AG09309 (cell line): ENCODE measurements around the gene UTP11.

Experiments used
- DNase-seq: peaks from one replicate; pipeline ENCODE4 v3.0.0-alpha.2; 2010; ENCODE audit warnings: low read depth
- H3K4me3 ChIP-seq: 2 replicates; pipeline ENCODE4 v1.5.1; 2011; ENCODE audit warnings: mild to moderate bottlenecking, low read depth, low read length, moderate library complexity; ENCODE audit not compliant: control insufficient read depth
- TF ChIP-seq, protein P1 (sequence below): IDR thresholded peaks from 2 replicates; pipeline ENCODE4 v1.5.1; 2011; ENCODE audit warnings: mild to moderate bottlenecking, low read depth, low read length, inconsistent platforms; ENCODE audit not compliant: insufficient read depth, control insufficient read depth; ENCODE audit errors: missing control alignments

UTP11 gene

DNA sequence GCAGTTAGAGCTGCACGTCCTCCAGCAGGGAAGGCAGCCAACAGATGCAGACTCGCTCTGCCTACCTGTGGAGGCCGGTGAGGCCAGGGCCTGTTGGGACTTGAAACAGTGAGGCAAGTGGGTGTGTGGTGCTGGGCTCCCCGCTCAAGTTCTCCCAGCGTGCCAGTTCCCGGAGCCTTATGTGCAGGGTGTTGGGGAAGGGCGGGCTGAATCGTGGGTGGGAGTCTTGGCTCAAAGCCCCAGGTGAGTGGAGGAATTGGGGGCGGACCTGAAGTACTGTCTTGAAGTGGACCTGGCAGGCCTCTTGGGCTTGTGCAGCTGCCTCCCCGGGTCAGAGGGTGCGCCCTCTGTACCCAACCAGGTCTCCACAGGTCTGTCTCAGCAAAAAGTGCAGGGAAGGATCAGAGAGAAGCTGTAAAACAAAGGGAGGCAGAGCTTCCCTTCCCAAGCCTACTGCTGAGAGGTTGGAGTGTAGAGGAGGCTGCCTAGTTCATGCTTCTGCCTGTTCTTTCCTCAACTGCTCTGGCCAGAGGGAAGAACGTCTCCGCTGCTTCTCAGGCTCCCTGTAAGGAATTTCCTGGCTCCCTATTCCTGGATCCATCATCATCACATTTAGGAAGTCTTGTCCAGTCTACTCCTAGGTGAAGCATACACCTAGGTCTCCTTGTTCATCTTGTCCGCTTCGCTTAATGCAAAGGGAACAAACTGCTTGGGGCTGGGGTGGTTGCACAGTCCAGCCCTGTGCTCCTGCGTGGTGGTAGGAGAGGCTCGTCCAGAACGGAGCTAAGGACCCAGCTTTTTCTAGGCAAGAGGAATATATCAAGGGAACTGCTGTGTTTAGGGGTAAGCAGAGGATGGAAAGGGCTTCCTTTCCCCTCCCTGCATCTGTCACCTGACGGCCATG is 14.9 kb downstream of the UTP11 start:
- no peak for DNase-seq
- TF ChIP-seq, protein P1, sequence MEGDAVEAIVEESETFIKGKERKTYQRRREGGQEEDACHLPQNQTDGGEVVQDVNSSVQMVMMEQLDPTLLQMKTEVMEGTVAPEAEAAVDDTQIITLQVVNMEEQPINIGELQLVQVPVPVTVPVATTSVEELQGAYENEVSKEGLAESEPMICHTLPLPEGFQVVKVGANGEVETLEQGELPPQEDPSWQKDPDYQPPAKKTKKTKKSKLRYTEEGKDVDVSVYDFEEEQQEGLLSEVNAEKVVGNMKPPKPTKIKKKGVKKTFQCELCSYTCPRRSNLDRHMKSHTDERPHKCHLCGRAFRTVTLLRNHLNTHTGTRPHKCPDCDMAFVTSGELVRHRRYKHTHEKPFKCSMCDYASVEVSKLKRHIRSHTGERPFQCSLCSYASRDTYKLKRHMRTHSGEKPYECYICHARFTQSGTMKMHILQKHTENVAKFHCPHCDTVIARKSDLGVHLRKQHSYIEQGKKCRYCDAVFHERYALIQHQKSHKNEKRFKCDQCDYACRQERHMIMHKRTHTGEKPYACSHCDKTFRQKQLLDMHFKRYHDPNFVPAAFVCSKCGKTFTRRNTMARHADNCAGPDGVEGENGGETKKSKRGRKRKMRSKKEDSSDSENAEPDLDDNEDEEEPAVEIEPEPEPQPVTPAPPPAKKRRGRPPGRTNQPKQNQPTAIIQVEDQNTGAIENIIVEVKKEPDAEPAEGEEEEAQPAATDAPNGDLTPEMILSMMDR, result no peak
- no peak overlapping the region for H3K4me3 ChIP-seq

DNA sequence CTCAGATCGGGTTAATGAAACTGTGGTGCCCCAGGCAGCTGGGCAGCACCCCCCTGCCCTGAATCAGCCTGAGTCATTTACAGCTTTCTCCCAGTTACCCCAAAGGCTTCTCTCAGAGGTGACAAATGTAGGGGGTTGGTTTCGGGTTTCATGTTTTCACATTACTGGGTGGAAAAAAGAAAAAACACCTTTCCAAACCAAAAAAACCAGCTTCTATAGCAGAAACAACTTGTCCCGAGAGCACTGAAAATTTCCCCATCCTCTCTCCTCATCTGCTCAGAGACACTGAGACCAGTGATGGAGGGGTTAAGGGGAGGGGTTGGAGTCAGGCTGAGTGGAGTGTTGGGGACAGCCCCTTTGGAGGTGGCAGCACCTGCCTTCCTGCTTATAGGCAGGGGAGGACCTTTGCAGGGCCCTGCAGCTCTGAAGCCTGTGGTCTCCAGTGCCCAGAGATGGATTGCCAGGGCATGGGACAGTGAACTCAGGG is 15.6 kb downstream of the UTP11 start:
- TF ChIP-seq, protein P1, result no peak
- H3K4me3 ChIP-seq, result no peak overlapping the region
- no peak for DNase-seq

DNA sequence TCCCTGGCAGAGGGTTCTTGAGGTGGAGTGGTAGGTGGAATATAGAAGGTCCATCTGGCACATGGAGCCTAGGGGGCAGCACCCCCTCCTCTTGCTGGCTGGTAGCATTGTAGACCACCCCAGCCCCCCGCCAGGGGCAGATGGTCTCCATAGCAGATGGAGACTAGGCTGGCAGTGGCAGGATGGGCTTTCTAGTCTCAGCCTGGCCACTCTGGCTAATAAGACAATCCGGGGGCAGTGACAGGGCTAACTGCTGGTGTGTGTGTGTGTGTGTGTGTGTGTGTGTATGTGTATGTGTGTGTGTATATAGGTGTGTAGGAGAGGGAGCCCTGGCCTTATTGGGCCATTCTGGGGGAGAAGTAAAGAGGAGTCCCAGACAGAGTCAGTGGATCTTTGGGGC is 16.1 kb downstream of the UTP11 start:
- TF ChIP-seq, protein P1, result no peak
- no peak for DNase-seq
- H3K4me3 ChIP-seq, result no peak overlapping the region

DNA sequence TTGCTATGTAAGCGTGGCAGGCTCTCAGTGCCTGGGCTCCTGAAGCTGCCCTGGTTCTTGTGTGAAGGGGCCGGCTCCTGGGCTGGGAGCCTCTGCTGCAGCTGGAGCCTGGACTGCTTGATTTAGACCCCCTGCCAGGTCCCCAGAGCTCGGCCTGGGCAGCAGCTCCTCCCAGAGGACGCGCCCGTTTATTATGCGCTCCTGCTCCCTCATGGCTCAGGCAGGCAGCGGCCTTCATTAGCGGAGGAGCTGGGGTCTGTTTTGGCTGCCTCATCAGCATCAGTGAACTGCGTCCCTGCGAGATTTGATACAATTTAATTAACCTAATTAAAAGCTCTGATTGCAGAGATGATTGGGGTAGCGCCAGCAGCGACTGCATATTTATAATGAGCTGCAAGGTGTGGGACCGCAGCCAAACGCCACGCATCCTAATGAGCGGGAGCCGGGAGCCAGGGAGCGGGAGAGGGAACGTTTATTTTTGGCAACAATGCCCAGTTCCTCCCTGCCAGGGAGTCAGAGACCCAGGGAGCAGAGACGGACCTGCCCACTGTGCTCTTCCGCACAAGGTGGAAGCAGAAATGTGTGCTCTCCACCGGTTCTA is 16.6 kb downstream of the UTP11 start:
- DNase-seq, result no peak
- no peak overlapping the region for H3K4me3 ChIP-seq
- TF ChIP-seq, protein P1, result no peak

DNA sequence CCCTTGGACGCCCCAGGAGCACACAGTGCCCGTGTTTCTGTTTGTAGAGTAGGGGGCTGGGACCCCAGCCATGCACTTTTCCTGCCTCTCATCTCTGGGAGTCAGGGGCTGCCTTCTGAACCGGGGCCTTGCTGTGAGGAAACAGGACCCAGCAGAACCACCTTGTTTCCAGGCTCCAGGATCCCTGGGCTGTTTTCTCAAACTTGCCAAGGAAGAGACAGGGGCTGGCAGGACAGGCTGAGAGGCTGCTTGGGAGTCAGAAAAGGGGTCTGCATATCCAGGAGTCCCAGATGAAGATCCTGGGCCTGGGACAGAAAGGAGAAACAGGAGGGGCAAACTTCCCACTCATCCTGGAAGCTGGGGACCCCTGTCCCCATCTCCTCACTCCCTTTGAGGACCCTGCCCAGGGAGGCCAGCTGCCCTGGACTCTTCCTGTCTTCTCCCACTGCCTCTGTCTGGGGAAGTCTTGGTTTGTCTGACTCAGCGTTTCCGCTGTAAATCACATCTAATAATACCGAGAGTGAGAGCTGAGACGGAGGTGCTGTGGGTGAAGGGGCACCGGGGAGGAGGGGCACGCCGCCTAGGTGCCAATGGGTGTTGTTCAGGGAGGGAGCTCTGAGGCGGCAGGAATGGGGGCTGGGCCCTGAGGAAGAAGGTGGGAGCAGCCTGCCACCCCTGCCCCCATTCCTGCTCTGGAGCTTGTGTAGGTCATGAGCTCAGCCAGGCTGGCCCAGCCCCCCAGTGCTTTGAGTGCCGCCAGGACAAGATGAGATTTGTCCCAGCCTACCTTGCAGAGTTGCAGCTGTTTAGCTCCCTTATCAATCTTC is 17.4 kb downstream of the UTP11 start:
- H3K4me3 ChIP-seq, result no peak overlapping the region
- DNase-seq, result no peak
- TF ChIP-seq, protein P1, result no peak
